Liver (tissue), 3 donors: ENCODE measurements around the gene FBXO33.

Experiments used
- CTCF ChIP-seq: fragments of 150-350 bp; IDR thresholded peaks from 2 replicates; pipeline ENCODE4 v1.5.1; 2017; ENCODE audit warnings: improper control_type of control experiment, low read depth, low read length; ENCODE audit not compliant: missing input control
- GABPA ChIP-seq, 2 donors: IDR thresholded peaks in 1 of 2; conservative IDR thresholded peaks in 1 of 2; 2 replicates each; pipeline ENCODE4 v1.6.1; 2016; ENCODE audit warnings: antibody characterized with exemption in 2 of 2, mild to moderate bottlenecking in 1 of 2, moderate library complexity in 1 of 2
- MAX ChIP-seq: IDR thresholded peaks from 2 replicates; pipeline ENCODE4 v1.6.1; 2016; ENCODE audit warnings: antibody characterized with exemption
- RAD21 ChIP-seq, 2 donors: IDR thresholded peaks; 2 replicates each; pipeline ENCODE4 v1.6.1; 2016; ENCODE audit warnings: antibody characterized with exemption in 2 of 2, mild to moderate bottlenecking in 2 of 2
- REST ChIP-seq: IDR thresholded peaks from 2 replicates; pipeline ENCODE4 v1.6.1; 2016; ENCODE audit warnings: antibody characterized with exemption, mild to moderate bottlenecking
- SP1 ChIP-seq: IDR thresholded peaks from 2 replicates; pipeline ENCODE4 v1.6.1; 2018; ENCODE audit warnings: antibody characterized with exemption, mild to moderate bottlenecking
- TAF1 ChIP-seq: conservative IDR thresholded peaks from 2 replicates; pipeline ENCODE4 v1.6.1; 2016; ENCODE audit warnings: antibody characterized with exemption, mild to moderate bottlenecking
- donor health status: healthy.
- donor health status: healthy.

- TF ChIP-seq CTCF (peak; percentile 7), REST (no peak), TAF1 (no peak), SP1 (no peak), MAX (no peak), RAD21 (IDR thresholded peaks at IDR 0.05) (peak; percentile 29 to 65), GABPA (IDR thresholded peaks at IDR 0.05 in 1 of 2, conservative IDR thresholded peaks at IDR 0.05 in 1 of 2) (no peak)
Observed at GRCh38 chr14:39417014-39417413, 15.2 kb downstream of the FBXO33 start.
